WI38 (cell line): ENCODE results near the gene DCUN1D4.

ENCODE experiments used
- H3K4me3 ChIP-seq: 2 replicates; pipeline ENCODE4 v1.5.1; 2011; ENCODE audit warnings: low read depth, mild to moderate bottlenecking, control low read depth, low read length
- CTCF ChIP-seq: IDR thresholded peaks from 2 replicates; pipeline ENCODE4 v1.5.1; 2012; ENCODE audit warnings: low read depth, mild to moderate bottlenecking, control low read depth, low read length

The DCUN1D4 gene

GRCh38 chr4:51845055-51845426 is 2.1 kb downstream of the DCUN1D4 start:
- peak overlapping the region; percentile 72 for H3K4me3 ChIP-seq
- TF ChIP-seq CTCF: no peak

GRCh38 chr4:51845711-51846110 is 2.8 kb downstream of the DCUN1D4 start:
- TF ChIP-seq CTCF: no peak
- no peak overlapping the region for H3K4me3 ChIP-seq

- H3K4me3 ChIP-seq: no peak overlapping the region
- TF ChIP-seq CTCF: no peak
These were observed 6.5 kb downstream of the DCUN1D4 start for GRCh38 chr4:51849430-51849829.

- no peak for TF ChIP-seq CTCF
- H3K4me3 ChIP-seq: no peak overlapping the region
These were observed 7.3 kb downstream of the DCUN1D4 start for GRCh38 chr4:51850294-51850693.

- H3K4me3 ChIP-seq: no peak overlapping the region
- TF ChIP-seq CTCF: no peak
These were observed 8.4 kb downstream of the DCUN1D4 start for GRCh38 chr4:51851090-51851936.

GRCh38 chr4:51851937-51852290 is 9.0 kb downstream of the DCUN1D4 start:
- no peak for TF ChIP-seq CTCF

GRCh38 chr4:51853027-51853682 is 10.2 kb downstream of the DCUN1D4 start:
- TF ChIP-seq CTCF: no peak
- no peak overlapping the region for H3K4me3 ChIP-seq

More at GRCh38 chr4:51851937-51852290, 9.0 kb downstream of the DCUN1D4 start:
- no peak overlapping the region for H3K4me3 ChIP-seq
